ENCODE measurements around the gene SMYD3. TPM values are rescaled to one million over a fixed set of nuclear protein-coding genes. Genes with fewer than 3 reads are reported as not detected.

Gene SMYD3
- polyA plus RNA-seq, 1 donor from 2014 or later = 48.6 TPM

DNA sequence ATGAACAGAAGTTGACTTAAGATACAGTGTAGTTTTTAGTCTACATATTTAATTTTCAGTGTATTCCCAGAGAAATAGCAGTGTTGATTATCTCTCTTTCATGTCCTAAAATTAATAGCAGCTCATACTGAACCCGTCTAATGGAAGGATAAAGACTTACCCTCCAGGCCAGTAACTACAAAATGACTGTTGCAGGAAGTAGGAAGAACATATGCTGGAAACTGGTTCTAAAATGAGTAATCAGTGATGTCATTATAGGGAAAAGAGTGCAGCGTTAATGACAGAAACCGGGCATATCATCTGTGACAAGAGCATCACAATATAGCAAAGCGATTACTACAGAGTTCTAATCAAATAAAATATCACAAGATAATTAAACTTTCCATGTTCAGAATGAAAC is 385.5 kb downstream of the SMYD3 start:
- H3K36me3 ChIP-seq (ENCODE audit: insufficient read depth, low read length) = no peaks in the 10 kb centered on the region
- H3K27me3 ChIP-seq (ENCODE audit: insufficient read depth, low read depth, low read length) = no peaks in the 10 kb centered on the region
- H3F3A ChIP-seq (ENCODE audit: insufficient read depth, low read length, poor library complexity, severe bottlenecking) = no peaks in the 10 kb centered on the region
- H3K4me3 ChIP-seq (ENCODE audit: low read length) = no peak overlapping the region
- TF ChIP-seq CTCF (IDR thresholded peaks at IDR 0.05; ENCODE audit: poor library complexity, severe bottlenecking) (no peak), SMC3 (conservative IDR thresholded peaks at IDR 0.05; ENCODE audit: poor library complexity) (no peak), EP300 (conservative IDR thresholded peaks at IDR 0.05; ENCODE audit: poor library complexity, severe bottlenecking) (no peak), MXI1 (conservative IDR thresholded peaks at IDR 0.05; ENCODE audit: poor library complexity, severe bottlenecking) (no peak), POLR2AphosphoS5 (IDR thresholded peaks at IDR 0.05) (no peak), EZH2 (IDR thresholded peaks at IDR 0.05; ENCODE audit: borderline replicate concordance, insufficient read depth, low read length, poor library complexity, severe bottlenecking) (no peak)
- TF ChIP-seq, protein P1, sequence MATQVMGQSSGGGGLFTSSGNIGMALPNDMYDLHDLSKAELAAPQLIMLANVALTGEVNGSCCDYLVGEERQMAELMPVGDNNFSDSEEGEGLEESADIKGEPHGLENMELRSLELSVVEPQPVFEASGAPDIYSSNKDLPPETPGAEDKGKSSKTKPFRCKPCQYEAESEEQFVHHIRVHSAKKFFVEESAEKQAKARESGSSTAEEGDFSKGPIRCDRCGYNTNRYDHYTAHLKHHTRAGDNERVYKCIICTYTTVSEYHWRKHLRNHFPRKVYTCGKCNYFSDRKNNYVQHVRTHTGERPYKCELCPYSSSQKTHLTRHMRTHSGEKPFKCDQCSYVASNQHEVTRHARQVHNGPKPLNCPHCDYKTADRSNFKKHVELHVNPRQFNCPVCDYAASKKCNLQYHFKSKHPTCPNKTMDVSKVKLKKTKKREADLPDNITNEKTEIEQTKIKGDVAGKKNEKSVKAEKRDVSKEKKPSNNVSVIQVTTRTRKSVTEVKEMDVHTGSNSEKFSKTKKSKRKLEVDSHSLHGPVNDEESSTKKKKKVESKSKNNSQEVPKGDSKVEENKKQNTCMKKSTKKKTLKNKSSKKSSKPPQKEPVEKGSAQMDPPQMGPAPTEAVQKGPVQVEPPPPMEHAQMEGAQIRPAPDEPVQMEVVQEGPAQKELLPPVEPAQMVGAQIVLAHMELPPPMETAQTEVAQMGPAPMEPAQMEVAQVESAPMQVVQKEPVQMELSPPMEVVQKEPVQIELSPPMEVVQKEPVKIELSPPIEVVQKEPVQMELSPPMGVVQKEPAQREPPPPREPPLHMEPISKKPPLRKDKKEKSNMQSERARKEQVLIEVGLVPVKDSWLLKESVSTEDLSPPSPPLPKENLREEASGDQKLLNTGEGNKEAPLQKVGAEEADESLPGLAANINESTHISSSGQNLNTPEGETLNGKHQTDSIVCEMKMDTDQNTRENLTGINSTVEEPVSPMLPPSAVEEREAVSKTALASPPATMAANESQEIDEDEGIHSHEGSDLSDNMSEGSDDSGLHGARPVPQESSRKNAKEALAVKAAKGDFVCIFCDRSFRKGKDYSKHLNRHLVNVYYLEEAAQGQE (IDR thresholded peaks at IDR 0.05; ENCODE audit: borderline replicate concordance) = no peak
- no peak overlapping the region for H3K4me2 ChIP-seq (ENCODE audit: low read length)
- no peak overlapping the region for H3K27ac ChIP-seq (ENCODE audit: low read length)
- H3K79me2 ChIP-seq (replicated peaks; ENCODE audit: insufficient read depth, low read length) = no peaks in the 10 kb centered on the region
- no peak overlapping the region for H3K9ac ChIP-seq (ENCODE audit: low read length)
- H2AFZ ChIP-seq (ENCODE audit: low read depth, low read length) = no peak overlapping the region
- no peaks in the 10 kb centered on the region for H4K20me1 ChIP-seq (ENCODE audit: insufficient read depth)
- H3K9me3 ChIP-seq (ENCODE audit: low read length) = no peaks in the 10 kb centered on the region
- no peaks in the 10 kb centered on the region for H3K9me2 ChIP-seq (ENCODE audit: insufficient read depth, low read length)

- TF ChIP-seq MXI1 (conservative IDR thresholded peaks at IDR 0.05; ENCODE audit: poor library complexity, severe bottlenecking) = no peak
- no peak for TF ChIP-seq EP300 (conservative IDR thresholded peaks at IDR 0.05; ENCODE audit: poor library complexity, severe bottlenecking)
- TF ChIP-seq CTCF (IDR thresholded peaks at IDR 0.05; ENCODE audit: poor library complexity, severe bottlenecking) = peak; percentile 57
- TF ChIP-seq POLR2AphosphoS5 (IDR thresholded peaks at IDR 0.05) = no peak
- TF ChIP-seq EZH2 (IDR thresholded peaks at IDR 0.05; ENCODE audit: borderline replicate concordance, insufficient read depth, low read length, poor library complexity, severe bottlenecking) = no peak
- TF ChIP-seq RAD21 (conservative IDR thresholded peaks at IDR 0.05) = peak; percentile 60
- TF ChIP-seq SMC3 (conservative IDR thresholded peaks at IDR 0.05; ENCODE audit: poor library complexity) = peak; percentile 44
- no peak for TF ChIP-seq TAF1 (IDR thresholded peaks at IDR 0.05; ENCODE audit: low read depth)
- TF ChIP-seq, protein P1 (IDR thresholded peaks at IDR 0.05; ENCODE audit: borderline replicate concordance) = no peak
- Histone ChIP-seq H2AFZ (ENCODE audit: low read depth, low read length) (no peak overlapping the region), H3K36me3 (ENCODE audit: insufficient read depth, low read length) (no peaks in the 10 kb centered on the region)
Measured at GRCh38 chr1:246117066-246117791, 389.9 kb downstream of the SMYD3 start.

More at GRCh38 chr1:246117066-246117791, 389.9 kb downstream of the SMYD3 start:
- H3K27me3 ChIP-seq (ENCODE audit: insufficient read depth, low read depth, low read length) = no peaks in the 10 kb centered on the region
- no peaks in the 10 kb centered on the region for H3K79me2 ChIP-seq (replicated peaks; ENCODE audit: insufficient read depth, low read length)
- H4K20me1 ChIP-seq (ENCODE audit: insufficient read depth) = no peaks in the 10 kb centered on the region
- H3K4me2 ChIP-seq (ENCODE audit: low read length) = no peak overlapping the region
- H3F3A ChIP-seq (ENCODE audit: insufficient read depth, low read length, poor library complexity, severe bottlenecking) = no peaks in the 10 kb centered on the region
- H3K9ac ChIP-seq (ENCODE audit: low read length) = no peak overlapping the region
- H3K27ac ChIP-seq (ENCODE audit: low read length) = no peak overlapping the region
- no peaks in the 10 kb centered on the region for H3K9me3 ChIP-seq (ENCODE audit: low read length)
- H3K4me3 ChIP-seq (ENCODE audit: low read length) = no peak overlapping the region
- H3K9me2 ChIP-seq (ENCODE audit: insufficient read depth, low read length) = no peaks in the 10 kb centered on the region

All from neural cell (in vitro differentiated cells).